H9 (cell line): ENCODE data around the gene NACC1. TPM values are rescaled to one million over a fixed set of nuclear protein-coding genes. Genes with fewer than 3 reads are reported as not detected.
A peak's percentile ranks its signal among the peaks of the same experiment; 100 is the strongest.

Experiments used
- DNase-seq: peaks from one replicate; pipeline ENCODE4 v3.0.0-alpha.2; 2017
- H2AFZ ChIP-seq: one replicate; pipeline ENCODE4 v1.6.1; 2013; ENCODE audit warnings: mild to moderate bottlenecking, low read length, control low read depth, moderate library complexity
- H2AK5ac ChIP-seq: 2 replicates; pipeline ENCODE4 v1.6.1; 2013; ENCODE audit warnings: low read length, control low read depth, mixed read lengths; ENCODE audit not compliant: insufficient read length
- H2BK120ac ChIP-seq: one replicate; pipeline ENCODE4 v1.6.1; 2013; ENCODE audit warnings: low read depth, mild to moderate bottlenecking, low read length, control low read depth, inconsistent platforms; ENCODE audit not compliant: poor library complexity, severe bottlenecking
- H2BK12ac ChIP-seq: 2 replicates; pipeline ENCODE4 v1.6.1; 2013; ENCODE audit warnings: low read length, control low read depth, mixed read lengths, low read depth; ENCODE audit not compliant: insufficient read length
- H2BK15ac ChIP-seq: 2 replicates; pipeline ENCODE4 v1.6.1; 2013; ENCODE audit warnings: low read depth, low read length, control low read depth
- H2BK20ac ChIP-seq: one replicate; pipeline ENCODE4 v1.6.1; 2013; ENCODE audit warnings: low read depth, mild to moderate bottlenecking, low read length, control low read depth, inconsistent platforms; ENCODE audit not compliant: poor library complexity, severe bottlenecking
- H2BK5ac ChIP-seq: 2 replicates; pipeline ENCODE4 v1.6.1; 2013; ENCODE audit warnings: low read length, control low read depth, mixed read lengths; ENCODE audit not compliant: insufficient read length
- H3K14ac ChIP-seq: 2 replicates; pipeline ENCODE4 v1.6.1; 2013; ENCODE audit warnings: low read length, control low read depth; ENCODE audit not compliant: insufficient read depth
- H3K18ac ChIP-seq: 2 replicates; pipeline ENCODE4 v1.6.1; 2013; ENCODE audit warnings: low read depth, mild to moderate bottlenecking, mixed read lengths, low read length, control low read depth; ENCODE audit not compliant: insufficient read length
- H3K23ac ChIP-seq: 2 replicates; pipeline ENCODE4 v1.6.1; 2013; ENCODE audit warnings: low read length, control low read depth, mixed read lengths, low read depth; ENCODE audit not compliant: insufficient read length
- H3K23me2 ChIP-seq: 2 replicates; pipeline ENCODE4 v1.6.1; 2013; ENCODE audit warnings: low read depth, mild to moderate bottlenecking, mixed read lengths, low read length, control low read depth; ENCODE audit not compliant: insufficient read length, poor library complexity, severe bottlenecking
- H3K27ac ChIP-seq: 2 replicates; pipeline ENCODE4 v1.5.1; 2013; ENCODE audit warnings: low read length, control low read depth, mixed read lengths, low read depth; ENCODE audit not compliant: insufficient read length
- H3K27me3 ChIP-seq: 2 replicates; pipeline ENCODE4 v1.6.1; 2013; ENCODE audit warnings: low read length, control low read depth, inconsistent platforms; ENCODE audit not compliant: insufficient read depth
- H3K4ac ChIP-seq: 2 replicates; pipeline ENCODE4 v1.6.1; 2013; ENCODE audit warnings: low read depth, mild to moderate bottlenecking, control low read depth, inconsistent platforms, low read length, moderate library complexity
- H3K4me1 ChIP-seq: 2 replicates; pipeline ENCODE4 v1.6.1; 2013; ENCODE audit warnings: low read length, control low read depth, inconsistent platforms; ENCODE audit not compliant: insufficient read depth
- H3K4me2 ChIP-seq: 2 replicates; pipeline ENCODE4 v1.6.1; 2013; ENCODE audit warnings: low read length, control low read depth, mixed read lengths; ENCODE audit not compliant: insufficient read length, insufficient read depth
- H3K56ac ChIP-seq: 2 replicates; pipeline ENCODE4 v1.6.1; 2013; ENCODE audit warnings: low read depth, mild to moderate bottlenecking, mixed read lengths, low read length, control low read depth; ENCODE audit not compliant: insufficient read length
- H3K79me1 ChIP-seq: 2 replicates; pipeline ENCODE4 v1.6.1; 2013; ENCODE audit warnings: low read depth, mild to moderate bottlenecking, moderate library complexity, low read length, control low read depth, inconsistent platforms; ENCODE audit not compliant: insufficient read depth, poor library complexity, severe bottlenecking
- H3K79me2 ChIP-seq: 2 replicates; pipeline ENCODE4 v1.6.1; 2013; ENCODE audit warnings: low read length, control low read depth, inconsistent platforms; ENCODE audit not compliant: insufficient read depth
- H3K9ac ChIP-seq: 2 replicates; pipeline ENCODE4 v1.6.1; 2013; ENCODE audit warnings: low read length, control low read depth, mixed read lengths; ENCODE audit not compliant: insufficient read length; ENCODE audit errors: extremely low read depth
- H3K9me3 ChIP-seq: one replicate; pipeline ENCODE4 v1.6.1; 2013; ENCODE audit warnings: low read depth, low read length, inconsistent platforms; ENCODE audit not compliant: control insufficient read depth
- H3T11ph ChIP-seq: one replicate; pipeline ENCODE4 v1.6.1; 2013; ENCODE audit warnings: mild to moderate bottlenecking, low read length, control low read depth, inconsistent platforms
- H4K20me1 ChIP-seq: one replicate; pipeline ENCODE4 v1.6.1; 2013; ENCODE audit not compliant: control insufficient read depth, insufficient read length, insufficient read depth
- H4K5ac ChIP-seq: 2 replicates; pipeline ENCODE4 v1.6.1; 2013; ENCODE audit warnings: low read depth, mild to moderate bottlenecking, mixed read lengths, low read length, control low read depth; ENCODE audit not compliant: insufficient read length
- H4K8ac ChIP-seq: replicated peaks from 2 replicates; pipeline ENCODE4 v1.6.1; 2013; ENCODE audit warnings: low read length, control low read depth, mixed read lengths, low read depth; ENCODE audit not compliant: insufficient read length
- H4K91ac ChIP-seq: 2 replicates; pipeline ENCODE4 v1.6.1; 2013; ENCODE audit warnings: low read depth, mild to moderate bottlenecking, moderate library complexity, mixed read lengths, low read length, control low read depth; ENCODE audit not compliant: insufficient read length
- H3K27ac Mint-ChIP-seq, 3 experiments: 2 replicates in 2 of 3; 3 replicates in 1 of 3; pipeline ENCODE4 v1.8.0; 2020 to 2021; ENCODE audit warnings: mixed read lengths in 3 of 3, mild to moderate bottlenecking in 1 of 3, moderate library complexity in 1 of 3
- H3K27me3 Mint-ChIP-seq: 2 replicates; pipeline ENCODE4 v1.8.0; 2021; ENCODE audit warnings: low read depth, mild to moderate bottlenecking, moderate library complexity, mixed read lengths
- H3K36me3 Mint-ChIP-seq, 3 experiments: 2 replicates in 2 of 3; 3 replicates in 1 of 3; pipeline ENCODE4 v1.8.0; 2020 to 2021; ENCODE audit warnings: low read depth in 3 of 3, mixed read lengths in 3 of 3; ENCODE audit not compliant: insufficient read depth in 1 of 3
- H3K4me1 Mint-ChIP-seq, 2 experiments: 2 replicates each; pipeline ENCODE4 v1.8.0; 2020; ENCODE audit warnings: mixed read lengths in 2 of 2
- H3K4me3 Mint-ChIP-seq, 2 experiments: 2 replicates in 1 of 2; 3 replicates in 1 of 2; pipeline ENCODE4 v1.8.0; 2020 to 2021; ENCODE audit warnings: mild to moderate bottlenecking in 2 of 2, mixed read lengths in 2 of 2, moderate library complexity in 1 of 2
- H3K9me3 Mint-ChIP-seq, 2 experiments: 2 replicates in 1 of 2; 3 replicates in 1 of 2; pipeline ENCODE4 v1.8.0; 2020; ENCODE audit warnings: mild to moderate bottlenecking in 2 of 2, mixed read lengths in 2 of 2, moderate library complexity in 1 of 2
- WGBS: extraction: QIAGEN DNeasy Blood & Tissue Kit; methylation state at CpG from one replicate; pipeline ENCODE4 v1.1.7; 2013; ENCODE audit warnings: missing lambda C conversion rate, low lambda C conversion rate, mixed read lengths; ENCODE audit not compliant: insufficient read length; ENCODE audit errors: extremely low coverage; 5-methylcytosine and 5-hydroxymethylcytosine counted together
- total RNA-seq: library from RNA; stranded (reverse); gene quantifications from 2 replicates; pipeline ENCODE4 v1.2.1, GENCODE V29; 2021
- TF ChIP-seq, protein P1 (sequence below): fragments of 200-600 bp; sonication (generic); conservative IDR thresholded peaks from 3 replicates; pipeline ENCODE4 v1.8.0; 2021; ENCODE audit warnings: antibody characterized with exemption, mild to moderate bottlenecking

NACC1 gene
- total RNA-seq, 1 experiment from 2014 or later: 198 TPM

DNA sequence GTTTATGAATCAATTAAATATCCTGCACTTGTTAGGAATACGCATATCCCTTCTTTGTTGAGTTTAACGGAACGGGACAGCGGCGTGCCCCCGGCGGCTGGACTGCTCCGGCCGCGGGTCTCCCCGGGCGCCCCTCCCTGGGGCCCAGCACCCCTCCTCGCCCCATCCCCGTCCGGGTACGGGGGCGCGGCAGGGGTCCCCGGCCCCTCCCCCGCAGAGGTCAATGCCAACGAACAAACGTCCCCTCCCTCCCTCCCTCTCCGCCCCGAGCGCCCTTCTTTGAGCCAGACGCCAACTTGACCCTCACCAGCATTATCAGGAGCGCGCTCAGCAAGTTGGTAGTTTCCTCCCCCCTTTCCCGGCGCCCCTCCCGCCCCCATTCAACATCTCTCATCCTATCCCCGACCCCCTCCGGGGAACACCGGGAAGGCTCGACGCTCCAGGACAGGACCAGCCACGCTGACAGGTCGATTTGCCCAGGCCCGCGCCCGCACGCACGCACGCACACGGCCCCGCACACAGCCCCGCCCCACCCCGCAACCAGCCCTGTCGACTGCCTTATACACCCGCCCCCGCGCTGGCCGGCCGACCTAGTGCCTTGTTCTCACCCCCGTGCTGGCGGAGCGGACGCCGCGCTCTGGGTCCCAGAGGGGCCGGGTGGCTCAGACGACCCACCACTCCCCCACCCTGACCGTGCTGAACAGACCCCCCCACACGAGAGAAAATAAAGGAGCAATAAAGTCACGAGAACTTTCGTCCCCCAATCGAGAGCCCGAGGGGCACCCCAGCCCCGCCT lies 20.4 kb upstream of the NACC1 start:
- peaks cover 90% of the 10 kb centered on the region for H3K27me3 Mint-ChIP-seq
- H3K4me3 Mint-ChIP-seq: peak overlapping the region in 1 of 2 experiments; percentile 44; a peak in 2 of 5 replicates

More for the DNA sequence above, 20.4 kb upstream of the NACC1 start:
- no peaks in the 10 kb centered on the region for H3K9me3 ChIP-seq
- peaks cover 27 to 44% of the 10 kb centered on the region in 2 experiments for H3K4me1 Mint-ChIP-seq
- H2BK15ac ChIP-seq: no peak overlapping the region
- no peak overlapping the region for H2AFZ ChIP-seq
- H4K5ac ChIP-seq: no peak overlapping the region
- H3K79me1 ChIP-seq: no peaks in the 10 kb centered on the region
- H2BK120ac ChIP-seq: no peak overlapping the region
- no peak overlapping the region for H3K56ac ChIP-seq
- H2BK12ac ChIP-seq: no peak overlapping the region
- H3K14ac ChIP-seq: no peak overlapping the region
- H3K36me3 Mint-ChIP-seq: peaks cover 0 to 3% (median 0%) of the 10 kb centered on the region in 3 experiments; a peak in 2 of 7 replicates
- H3K27ac Mint-ChIP-seq: no peak overlapping the region
- H4K8ac ChIP-seq: no peak overlapping the region
- H3K4me1 ChIP-seq: no peaks in the 10 kb centered on the region
- H3K9ac ChIP-seq: no peak overlapping the region
- H3K18ac ChIP-seq: no peak overlapping the region
- no peak overlapping the region for H2BK20ac ChIP-seq
- H3K4me2 ChIP-seq: no peak overlapping the region
- no peak overlapping the region for H3K27ac ChIP-seq
- H4K91ac ChIP-seq: no peak overlapping the region
- no peak overlapping the region for H2AK5ac ChIP-seq
- H3K9me3 Mint-ChIP-seq: peaks cover 7% of the 10 kb centered on the region in 2 experiments; a peak in 4 of 5 replicates
- WGBS: no CpG with 5 or more reads among the region's 69 CpGs
- peaks cover 3% of the 10 kb centered on the region for H4K20me1 ChIP-seq
- H3K4ac ChIP-seq: no peak overlapping the region
- TF ChIP-seq, protein P1, sequence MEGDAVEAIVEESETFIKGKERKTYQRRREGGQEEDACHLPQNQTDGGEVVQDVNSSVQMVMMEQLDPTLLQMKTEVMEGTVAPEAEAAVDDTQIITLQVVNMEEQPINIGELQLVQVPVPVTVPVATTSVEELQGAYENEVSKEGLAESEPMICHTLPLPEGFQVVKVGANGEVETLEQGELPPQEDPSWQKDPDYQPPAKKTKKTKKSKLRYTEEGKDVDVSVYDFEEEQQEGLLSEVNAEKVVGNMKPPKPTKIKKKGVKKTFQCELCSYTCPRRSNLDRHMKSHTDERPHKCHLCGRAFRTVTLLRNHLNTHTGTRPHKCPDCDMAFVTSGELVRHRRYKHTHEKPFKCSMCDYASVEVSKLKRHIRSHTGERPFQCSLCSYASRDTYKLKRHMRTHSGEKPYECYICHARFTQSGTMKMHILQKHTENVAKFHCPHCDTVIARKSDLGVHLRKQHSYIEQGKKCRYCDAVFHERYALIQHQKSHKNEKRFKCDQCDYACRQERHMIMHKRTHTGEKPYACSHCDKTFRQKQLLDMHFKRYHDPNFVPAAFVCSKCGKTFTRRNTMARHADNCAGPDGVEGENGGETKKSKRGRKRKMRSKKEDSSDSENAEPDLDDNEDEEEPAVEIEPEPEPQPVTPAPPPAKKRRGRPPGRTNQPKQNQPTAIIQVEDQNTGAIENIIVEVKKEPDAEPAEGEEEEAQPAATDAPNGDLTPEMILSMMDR: no peak
- peaks cover 13% of the 10 kb centered on the region for H3K23me2 ChIP-seq
- no peaks in the 10 kb centered on the region for H3K79me2 ChIP-seq
- peaks cover 39% of the 10 kb centered on the region; the same call in 1 of the 2 replicates for H3K27me3 ChIP-seq
- DNase-seq: no peak
- H3K23ac ChIP-seq: no peak overlapping the region
- H2BK5ac ChIP-seq: no peak overlapping the region
- H3T11ph ChIP-seq: no peak overlapping the region
